HepG2 (cell line): Measurements from ENCODE around the gene MTRR. TPM values are rescaled to one million over a fixed set of nuclear protein-coding genes. Genes with fewer than 3 reads are reported as not detected.

Source experiments
- CEBPB ChIP-seq: IDR thresholded peaks from 2 replicates; pipeline ENCODE4 v1.6.1; 2011; ENCODE audit warnings: low read depth, low read length, improper control_type of control experiment, borderline replicate concordance
- HDAC2 ChIP-seq: sonication (generic); formaldehyde crosslinking; IDR thresholded peaks from 2 replicates; pipeline ENCODE4 v1.4.0; 2020; ENCODE audit warnings: missing genetic modification reagents
- HMG20A ChIP-seq: IDR thresholded peaks from 2 replicates; pipeline ENCODE4 v1.6.1; 2016; ENCODE audit warnings: borderline replicate concordance
- HNRNPL ChIP-seq: fragments of 200-400 bp; formaldehyde crosslinking; IDR thresholded peaks from 2 replicates; pipeline ENCODE4 v1.6.1; 2017; ENCODE audit warnings: mild to moderate bottlenecking, low read depth, low read length
- KAT7 ChIP-seq: IDR thresholded peaks from 2 replicates; pipeline ENCODE4 v1.6.1; 2018; ENCODE audit warnings: borderline replicate concordance, missing compliant biosample characterization
- MED13 ChIP-seq: sonication (generic); formaldehyde crosslinking; IDR thresholded peaks from 2 replicates; pipeline ENCODE4 v1.5.0; 2020; ENCODE audit warnings: missing genetic modification reagents
- NCOA2 ChIP-seq: sonication (generic); formaldehyde crosslinking; IDR thresholded peaks from 2 replicates; pipeline ENCODE4 v1.8.0; 2022; ENCODE audit warnings: inconsistent platforms
- NR2F1 ChIP-seq, 2 experiments: fragments of 450-650 bp in 1 of 2; formaldehyde crosslinking in 1 of 2; IDR thresholded peaks; 2 replicates each; pipeline versions ENCODE4 v1.5.0 to v1.6.1; 2016 to 2020; ENCODE audit warnings: mild to moderate bottlenecking in 1 of 2, missing compliant biosample characterization in 1 of 2, missing genetic modification reagents in 1 of 2, moderate library complexity in 1 of 2
- PHB2 ChIP-seq: fragments of 450-650 bp; IDR thresholded peaks from 2 replicates; pipeline ENCODE4 v1.6.1; 2018; ENCODE audit not compliant: partially characterized antibody
- RXRA ChIP-seq: sonication (generic); formaldehyde crosslinking; IDR thresholded peaks from 2 replicates; pipeline ENCODE4 v1.5.1; 2020; ENCODE audit warnings: missing genetic modification reagents
- SALL2 ChIP-seq: sonication (generic); formaldehyde crosslinking; IDR thresholded peaks from 2 replicates; pipeline ENCODE4 v1.8.1; 2023; ENCODE audit warnings: mild to moderate bottlenecking, missing genetic modification reagents, inconsistent platforms
- SOX13 ChIP-seq, 3 experiments: fragments of 450-650 bp in 1 of 3; sonication (generic) in 1 of 3; formaldehyde crosslinking in 1 of 3; IDR thresholded peaks in 2 of 3; conservative IDR thresholded peaks in 1 of 3; 2 replicates each; pipeline versions ENCODE4 v1.5.0 to v1.6.1; 2016 to 2020; ENCODE audit warnings: antibody characterized with exemption in 1 of 3, mild to moderate bottlenecking in 1 of 3, missing compliant biosample characterization in 1 of 3, missing genetic modification reagents in 1 of 3, moderate library complexity in 1 of 3
- WIZ ChIP-seq: sonication (generic); formaldehyde crosslinking; IDR thresholded peaks from 2 replicates; pipeline ENCODE4 v1.5.1; 2020; ENCODE audit warnings: mild to moderate bottlenecking, missing genetic modification reagents
- ZNF549 ChIP-seq: sonication (generic); formaldehyde crosslinking; IDR thresholded peaks from 2 replicates; pipeline ENCODE4 v1.5.0; 2020; ENCODE audit warnings: missing genetic modification reagents
- ZNF629 ChIP-seq: sonication (generic); formaldehyde crosslinking; conservative IDR thresholded peaks from 2 replicates; pipeline ENCODE4 v1.5.0; 2020; ENCODE audit warnings: missing genetic modification reagents
- ZNF879 ChIP-seq: sonication (generic); formaldehyde crosslinking; IDR thresholded peaks from 2 replicates; pipeline ENCODE4 v1.8.1; 2023; ENCODE audit warnings: missing genetic modification reagents
- polyA plus RNA-seq, 8 experiments: library from polyadenylated mRNA; depleted of rRNA in 3 of 8; stranded (reverse) in 7 of 8; unstranded in 1 of 8; fragments of >200 nt; fragmentation: Illumina TruSeq in 4 of 8; extraction: Trizol in 4 of 8; gene quantifications; 2 replicates each; pipeline versions ENCODE4 v1.2.1 to v1.2.3, GENCODE V29; 2011 to 2016; ENCODE audit warnings: low read depth in 4 of 8, missing spikeins in 1 of 8, mixed read lengths in 1 of 8; ENCODE audit not compliant: insufficient read depth in 1 of 8
- total RNA-seq, 5 experiments: library from RNA; depleted of rRNA; stranded (reverse); fragments of >200 nt; fragmentation: Illumina TruSeq; extraction: Trizol; gene quantifications; 2 replicates each; pipeline ENCODE4 v1.2.3, GENCODE V29; 2016; ENCODE audit warnings: low read depth in 1 of 5
- TF ChIP-seq, protein P1 (sequence below): sonication (generic); formaldehyde crosslinking; IDR thresholded peaks from 2 replicates; pipeline ENCODE4 v1.4.0; 2020; ENCODE audit warnings: missing genetic modification reagents
- TF ChIP-seq, protein P2 (sequence below): sonication (generic); formaldehyde crosslinking; IDR thresholded peaks from 2 replicates; pipeline ENCODE4 v1.4.0; 2020; ENCODE audit warnings: missing genetic modification reagents
- TF ChIP-seq, protein P3 (sequence below): sonication (generic); formaldehyde crosslinking; IDR thresholded peaks from 2 replicates; pipeline ENCODE4 v1.5.0; 2020; ENCODE audit warnings: missing genetic modification reagents
- TF ChIP-seq, protein P4 (sequence below): sonication (generic); formaldehyde crosslinking; IDR thresholded peaks from 2 replicates; pipeline ENCODE4 v1.8.0; 2022; ENCODE audit warnings: mild to moderate bottlenecking, missing genetic modification reagents, moderate library complexity
- TF ChIP-seq, protein P5 (sequence below): sonication (generic); formaldehyde crosslinking; IDR thresholded peaks from 2 replicates; pipeline ENCODE4 v1.4.0; 2020; ENCODE audit warnings: mild to moderate bottlenecking, missing genetic modification reagents
- TF ChIP-seq, protein P6 (sequence below): sonication (generic); formaldehyde crosslinking; IDR thresholded peaks from 2 replicates; pipeline ENCODE4 v1.4.0; 2020; ENCODE audit warnings: missing genetic modification reagents

The MTRR gene
- total and polyA plus RNA-seq, 2 of the 13 experiments (the other 11 are each of a cell fraction or from before 2014, with no cell fraction given), result 39.2 to 59.2 TPM

DNA sequence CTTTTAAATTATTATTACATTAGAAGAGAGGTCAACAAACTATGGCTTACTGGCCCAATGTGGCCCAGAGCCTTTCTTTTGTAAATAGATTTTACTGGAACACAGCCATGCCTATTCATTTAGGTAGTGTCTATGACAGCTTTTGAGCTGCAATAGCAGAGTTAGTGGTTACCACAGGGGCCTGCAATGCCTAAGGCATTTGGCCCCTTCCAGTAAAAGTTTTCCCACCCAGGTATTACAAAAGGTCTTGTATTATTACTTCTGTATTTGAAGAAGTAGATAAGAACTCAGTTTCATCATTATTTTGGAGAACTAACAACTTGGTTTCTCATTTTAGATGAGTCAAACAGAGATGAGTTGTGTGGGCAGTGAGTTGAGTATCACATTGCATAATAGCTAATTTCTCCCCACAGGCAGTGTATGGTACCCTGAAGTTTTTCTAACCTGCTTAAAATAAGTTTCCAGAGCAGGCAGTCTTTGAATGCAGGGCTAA is 9.5 kb downstream of the MTRR start (continued):
- TF ChIP-seq, protein P1, sequence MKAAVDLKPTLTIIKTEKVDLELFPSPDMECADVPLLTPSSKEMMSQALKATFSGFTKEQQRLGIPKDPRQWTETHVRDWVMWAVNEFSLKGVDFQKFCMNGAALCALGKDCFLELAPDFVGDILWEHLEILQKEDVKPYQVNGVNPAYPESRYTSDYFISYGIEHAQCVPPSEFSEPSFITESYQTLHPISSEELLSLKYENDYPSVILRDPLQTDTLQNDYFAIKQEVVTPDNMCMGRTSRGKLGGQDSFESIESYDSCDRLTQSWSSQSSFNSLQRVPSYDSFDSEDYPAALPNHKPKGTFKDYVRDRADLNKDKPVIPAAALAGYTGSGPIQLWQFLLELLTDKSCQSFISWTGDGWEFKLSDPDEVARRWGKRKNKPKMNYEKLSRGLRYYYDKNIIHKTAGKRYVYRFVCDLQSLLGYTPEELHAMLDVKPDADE (CRISPR knock-in tag), result no peak
- TF ChIP-seq, protein P2, sequence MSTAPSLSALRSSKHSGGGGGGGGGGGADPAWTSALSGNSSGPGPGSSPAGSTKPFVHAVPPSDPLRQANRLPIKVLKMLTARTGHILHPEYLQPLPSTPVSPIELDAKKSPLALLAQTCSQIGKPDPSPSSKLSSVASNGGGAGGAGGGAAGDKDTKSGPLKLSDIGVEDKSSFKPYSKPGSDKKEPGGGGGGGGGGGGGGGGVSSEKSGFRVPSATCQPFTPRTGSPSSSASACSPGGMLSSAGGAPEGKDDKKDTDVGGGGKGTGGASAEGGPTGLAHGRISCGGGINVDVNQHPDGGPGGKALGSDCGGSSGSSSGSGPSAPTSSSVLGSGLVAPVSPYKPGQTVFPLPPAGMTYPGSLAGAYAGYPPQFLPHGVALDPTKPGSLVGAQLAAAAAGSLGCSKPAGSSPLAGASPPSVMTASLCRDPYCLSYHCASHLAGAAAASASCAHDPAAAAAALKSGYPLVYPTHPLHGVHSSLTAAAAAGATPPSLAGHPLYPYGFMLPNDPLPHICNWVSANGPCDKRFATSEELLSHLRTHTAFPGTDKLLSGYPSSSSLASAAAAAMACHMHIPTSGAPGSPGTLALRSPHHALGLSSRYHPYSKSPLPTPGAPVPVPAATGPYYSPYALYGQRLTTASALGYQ (CRISPR knock-in tag), result no peak
- TF ChIP-seq SALL2 (CRISPR knock-in tag) (no peak), ZNF879 (CRISPR knock-in tag) (no peak), MED13 (CRISPR knock-in tag) (no peak), SOX13 (IDR thresholded peaks at IDR 0.05) (no peak), SOX13 (CRISPR knock-in tag; conservative IDR thresholded peaks at IDR 0.05 in 1 of 2, IDR thresholded peaks at IDR 0.05 in 1 of 2) (peak in 1 of 2 experiments; percentile 28; a peak in 1 of 4 replicates), ZNF549 (CRISPR knock-in tag) (no peak), ZNF629 (no peak), CEBPB (peak; percentile 44; the same call in 1 of the 2 replicates), HMG20A (CRISPR knock-in tag) (no peak), NR2F1 (CRISPR knock-in tag; IDR thresholded peaks at IDR 0.05) (no peak), PHB2 (no peak), WIZ (CRISPR knock-in tag) (no peak), HDAC2 (CRISPR knock-in tag) (no peak), HNRNPL (no peak), KAT7 (CRISPR knock-in tag) (no peak), RXRA (no peak), NCOA2 (CRISPR knock-in tag) (peak; percentile 44; the same call in 1 of the 2 replicates)
- TF ChIP-seq, protein P3, sequence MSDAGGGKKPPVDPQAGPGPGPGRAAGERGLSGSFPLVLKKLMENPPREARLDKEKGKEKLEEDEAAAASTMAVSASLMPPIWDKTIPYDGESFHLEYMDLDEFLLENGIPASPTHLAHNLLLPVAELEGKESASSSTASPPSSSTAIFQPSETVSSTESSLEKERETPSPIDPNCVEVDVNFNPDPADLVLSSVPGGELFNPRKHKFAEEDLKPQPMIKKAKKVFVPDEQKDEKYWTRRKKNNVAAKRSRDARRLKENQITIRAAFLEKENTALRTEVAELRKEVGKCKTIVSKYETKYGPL (CRISPR knock-in tag), result 0 out of 2 replicates have a peak, but pooled peaks have one; percentile 22
- TF ChIP-seq, protein P4, sequence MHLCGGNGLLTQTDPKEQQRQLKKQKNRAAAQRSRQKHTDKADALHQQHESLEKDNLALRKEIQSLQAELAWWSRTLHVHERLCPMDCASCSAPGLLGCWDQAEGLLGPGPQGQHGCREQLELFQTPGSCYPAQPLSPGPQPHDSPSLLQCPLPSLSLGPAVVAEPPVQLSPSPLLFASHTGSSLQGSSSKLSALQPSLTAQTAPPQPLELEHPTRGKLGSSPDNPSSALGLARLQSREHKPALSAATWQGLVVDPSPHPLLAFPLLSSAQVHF, result no peak
- TF ChIP-seq, protein P5, sequence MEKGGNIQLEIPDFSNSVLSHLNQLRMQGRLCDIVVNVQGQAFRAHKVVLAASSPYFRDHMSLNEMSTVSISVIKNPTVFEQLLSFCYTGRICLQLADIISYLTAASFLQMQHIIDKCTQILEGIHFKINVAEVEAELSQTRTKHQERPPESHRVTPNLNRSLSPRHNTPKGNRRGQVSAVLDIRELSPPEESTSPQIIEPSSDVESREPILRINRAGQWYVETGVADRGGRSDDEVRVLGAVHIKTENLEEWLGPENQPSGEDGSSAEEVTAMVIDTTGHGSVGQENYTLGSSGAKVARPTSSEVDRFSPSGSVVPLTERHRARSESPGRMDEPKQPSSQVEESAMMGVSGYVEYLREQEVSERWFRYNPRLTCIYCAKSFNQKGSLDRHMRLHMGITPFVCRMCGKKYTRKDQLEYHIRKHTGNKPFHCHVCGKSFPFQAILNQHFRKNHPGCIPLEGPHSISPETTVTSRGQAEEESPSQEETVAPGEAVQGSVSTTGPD (CRISPR knock-in tag), result no peak
- TF ChIP-seq, protein P6, sequence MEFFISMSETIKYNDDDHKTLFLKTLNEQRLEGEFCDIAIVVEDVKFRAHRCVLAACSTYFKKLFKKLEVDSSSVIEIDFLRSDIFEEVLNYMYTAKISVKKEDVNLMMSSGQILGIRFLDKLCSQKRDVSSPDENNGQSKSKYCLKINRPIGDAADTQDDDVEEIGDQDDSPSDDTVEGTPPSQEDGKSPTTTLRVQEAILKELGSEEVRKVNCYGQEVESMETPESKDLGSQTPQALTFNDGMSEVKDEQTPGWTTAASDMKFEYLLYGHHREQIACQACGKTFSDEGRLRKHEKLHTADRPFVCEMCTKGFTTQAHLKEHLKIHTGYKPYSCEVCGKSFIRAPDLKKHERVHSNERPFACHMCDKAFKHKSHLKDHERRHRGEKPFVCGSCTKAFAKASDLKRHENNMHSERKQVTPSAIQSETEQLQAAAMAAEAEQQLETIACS (CRISPR knock-in tag), result no peak
